ENCODE data around the gene ARSK.

DNA sequence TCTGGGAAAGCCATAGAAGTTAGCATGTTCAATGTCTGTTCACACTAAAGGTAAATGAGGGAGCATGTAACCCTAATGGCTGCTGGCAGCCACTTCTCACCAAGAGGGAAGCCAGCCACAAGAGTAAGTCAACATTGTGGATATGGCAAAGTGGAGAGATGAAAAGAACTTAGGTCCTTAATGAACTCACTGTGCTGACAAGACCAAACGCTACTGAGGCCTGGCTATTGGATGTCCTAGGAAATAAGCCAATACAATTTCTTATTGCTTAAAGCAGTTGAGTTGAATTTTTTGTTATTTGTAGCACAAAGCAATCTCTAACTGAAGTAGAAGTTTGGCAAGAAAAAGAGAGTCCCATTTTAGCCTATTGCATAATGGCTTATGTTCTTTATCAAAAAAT, 71.8 kb downstream of the ARSK start:
- TF ChIP-seq, protein P1, sequence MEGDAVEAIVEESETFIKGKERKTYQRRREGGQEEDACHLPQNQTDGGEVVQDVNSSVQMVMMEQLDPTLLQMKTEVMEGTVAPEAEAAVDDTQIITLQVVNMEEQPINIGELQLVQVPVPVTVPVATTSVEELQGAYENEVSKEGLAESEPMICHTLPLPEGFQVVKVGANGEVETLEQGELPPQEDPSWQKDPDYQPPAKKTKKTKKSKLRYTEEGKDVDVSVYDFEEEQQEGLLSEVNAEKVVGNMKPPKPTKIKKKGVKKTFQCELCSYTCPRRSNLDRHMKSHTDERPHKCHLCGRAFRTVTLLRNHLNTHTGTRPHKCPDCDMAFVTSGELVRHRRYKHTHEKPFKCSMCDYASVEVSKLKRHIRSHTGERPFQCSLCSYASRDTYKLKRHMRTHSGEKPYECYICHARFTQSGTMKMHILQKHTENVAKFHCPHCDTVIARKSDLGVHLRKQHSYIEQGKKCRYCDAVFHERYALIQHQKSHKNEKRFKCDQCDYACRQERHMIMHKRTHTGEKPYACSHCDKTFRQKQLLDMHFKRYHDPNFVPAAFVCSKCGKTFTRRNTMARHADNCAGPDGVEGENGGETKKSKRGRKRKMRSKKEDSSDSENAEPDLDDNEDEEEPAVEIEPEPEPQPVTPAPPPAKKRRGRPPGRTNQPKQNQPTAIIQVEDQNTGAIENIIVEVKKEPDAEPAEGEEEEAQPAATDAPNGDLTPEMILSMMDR (IDR thresholded peaks at IDR 0.05): no peak
- TF ChIP-seq POLR2AphosphoS5 (IDR thresholded peaks at IDR 0.05; ENCODE audit: insufficient read depth in 1 of 2, low read depth in 1 of 2): no peak
